DND-41 (cell line): ENCODE measurements around the gene SELENOI.

Source experiments
- ATAC-seq: fragments of 200-7000 bp; cut with Tn5 transposase; 3 replicates; pipeline ENCODE4 v1.9.1; 2021; ENCODE audit warnings: low read depth; ENCODE audit not compliant: insufficient read depth
- DNase-seq: peaks from one replicate; pipeline ENCODE4 v3.0.0-alpha.2; 2020
- H2AFZ ChIP-seq: 2 replicates; pipeline ENCODE4 v1.6.0; 2012; ENCODE audit warnings: low read depth, low read length
- H3K27ac ChIP-seq: 2 replicates; pipeline ENCODE4 v1.5.1; 2012; ENCODE audit warnings: low read length, inconsistent platforms
- H3K27me3 ChIP-seq: fragments of 200-600 bp; sonication (generic); 2 replicates; pipeline ENCODE4 v1.6.0; 2012; ENCODE audit warnings: low read length, mild to moderate bottlenecking, inconsistent platforms; ENCODE audit not compliant: insufficient read depth, poor library complexity
- H3K36me3 ChIP-seq: 2 replicates; pipeline ENCODE4 v1.5.1; 2012; ENCODE audit warnings: low read length, inconsistent platforms; ENCODE audit not compliant: insufficient read depth
- H3K4me1 ChIP-seq: 2 replicates; pipeline ENCODE4 v1.5.1; 2012; ENCODE audit warnings: mild to moderate bottlenecking, low read length; ENCODE audit not compliant: insufficient read depth
- H3K4me2 ChIP-seq: 2 replicates; pipeline ENCODE4 v1.6.0; 2012; ENCODE audit warnings: mild to moderate bottlenecking, moderate library complexity, low read length, inconsistent platforms; ENCODE audit not compliant: insufficient read depth
- H3K4me3 ChIP-seq, 2 experiments: fragments of 200-600 bp in 1 of 2; shearing (Covaris generic) in 1 of 2; 2 replicates each; pipeline ENCODE4 v1.5.1; 2012 to 2016; ENCODE audit warnings: inconsistent platforms in 2 of 2, low read length in 2 of 2, mild to moderate bottlenecking in 2 of 2, low read depth in 1 of 2, moderate library complexity in 1 of 2
- H3K79me2 ChIP-seq: 2 replicates; pipeline ENCODE4 v1.6.0; 2012; ENCODE audit warnings: low read length, inconsistent platforms; ENCODE audit not compliant: insufficient read depth
- H3K9ac ChIP-seq: 2 replicates; pipeline ENCODE4 v1.6.0; 2012; ENCODE audit warnings: low read depth, mild to moderate bottlenecking, inconsistent platforms, low read length, moderate library complexity
- H3K9me3 ChIP-seq: 2 replicates; pipeline ENCODE4 v1.5.1; 2012; ENCODE audit warnings: low read length, moderate library complexity, mild to moderate bottlenecking, inconsistent platforms; ENCODE audit not compliant: insufficient read depth, severe bottlenecking
- H4K20me1 ChIP-seq: 2 replicates; pipeline ENCODE4 v1.6.0; 2012; ENCODE audit warnings: low read length; ENCODE audit not compliant: insufficient read depth
- EZH2 ChIP-seq: IDR thresholded peaks from 3 replicates; pipeline ENCODE4 v1.6.1; 2012; ENCODE audit warnings: borderline replicate concordance, low read depth, mild to moderate bottlenecking, moderate library complexity, low read length, inconsistent platforms; ENCODE audit not compliant: severe bottlenecking
- TF ChIP-seq, protein P1 (sequence below): IDR thresholded peaks from 2 replicates; pipeline ENCODE4 v1.5.1; 2012; ENCODE audit warnings: borderline replicate concordance, low read length, moderate library complexity, mild to moderate bottlenecking; ENCODE audit not compliant: poor library complexity, severe bottlenecking; ENCODE audit errors: extremely low read depth

Gene SELENOI

DNA sequence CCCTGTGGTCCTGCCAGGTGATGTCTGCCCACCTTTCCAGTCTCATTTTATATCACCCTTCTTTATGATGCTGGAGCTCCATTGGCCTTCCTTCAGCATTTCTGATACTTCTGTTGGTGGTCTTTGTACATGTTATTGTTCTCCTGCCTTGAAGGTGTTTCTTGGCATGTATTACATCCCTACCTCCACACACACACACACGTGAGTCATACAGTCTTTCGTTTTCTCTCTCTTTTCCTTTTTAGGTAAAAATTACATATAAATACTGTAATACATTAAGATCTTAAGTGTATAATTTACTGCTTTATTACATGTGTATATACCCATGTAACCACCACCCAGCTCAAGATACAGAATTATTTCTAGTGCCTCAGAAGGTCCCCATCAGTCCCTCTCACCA lies 10.8 kb downstream of the SELENOI start:
- TF ChIP-seq, protein P1, sequence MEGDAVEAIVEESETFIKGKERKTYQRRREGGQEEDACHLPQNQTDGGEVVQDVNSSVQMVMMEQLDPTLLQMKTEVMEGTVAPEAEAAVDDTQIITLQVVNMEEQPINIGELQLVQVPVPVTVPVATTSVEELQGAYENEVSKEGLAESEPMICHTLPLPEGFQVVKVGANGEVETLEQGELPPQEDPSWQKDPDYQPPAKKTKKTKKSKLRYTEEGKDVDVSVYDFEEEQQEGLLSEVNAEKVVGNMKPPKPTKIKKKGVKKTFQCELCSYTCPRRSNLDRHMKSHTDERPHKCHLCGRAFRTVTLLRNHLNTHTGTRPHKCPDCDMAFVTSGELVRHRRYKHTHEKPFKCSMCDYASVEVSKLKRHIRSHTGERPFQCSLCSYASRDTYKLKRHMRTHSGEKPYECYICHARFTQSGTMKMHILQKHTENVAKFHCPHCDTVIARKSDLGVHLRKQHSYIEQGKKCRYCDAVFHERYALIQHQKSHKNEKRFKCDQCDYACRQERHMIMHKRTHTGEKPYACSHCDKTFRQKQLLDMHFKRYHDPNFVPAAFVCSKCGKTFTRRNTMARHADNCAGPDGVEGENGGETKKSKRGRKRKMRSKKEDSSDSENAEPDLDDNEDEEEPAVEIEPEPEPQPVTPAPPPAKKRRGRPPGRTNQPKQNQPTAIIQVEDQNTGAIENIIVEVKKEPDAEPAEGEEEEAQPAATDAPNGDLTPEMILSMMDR = no peak
- TF ChIP-seq EZH2 = no peak
- Histone ChIP-seq H3K4me2 (no peak overlapping the region), H3K27ac (no peak overlapping the region), H2AFZ (no peak overlapping the region), H4K20me1 (peaks cover 81% of the 10 kb centered on the region; the same call in 1 of the 2 replicates), H3K4me1 (no peaks in the 10 kb centered on the region), H3K9me3 (no peaks in the 10 kb centered on the region), H3K36me3 (peaks cover 3% of the 10 kb centered on the region; the same call in 1 of the 2 replicates), H3K79me2 (peaks cover 99% of the 10 kb centered on the region), H3K9ac (no peak overlapping the region), H3K4me3 (no peak overlapping the region), H3K27me3 (no peaks in the 10 kb centered on the region)
- DNase-seq = no peak
- no peak for ATAC-seq

DNA sequence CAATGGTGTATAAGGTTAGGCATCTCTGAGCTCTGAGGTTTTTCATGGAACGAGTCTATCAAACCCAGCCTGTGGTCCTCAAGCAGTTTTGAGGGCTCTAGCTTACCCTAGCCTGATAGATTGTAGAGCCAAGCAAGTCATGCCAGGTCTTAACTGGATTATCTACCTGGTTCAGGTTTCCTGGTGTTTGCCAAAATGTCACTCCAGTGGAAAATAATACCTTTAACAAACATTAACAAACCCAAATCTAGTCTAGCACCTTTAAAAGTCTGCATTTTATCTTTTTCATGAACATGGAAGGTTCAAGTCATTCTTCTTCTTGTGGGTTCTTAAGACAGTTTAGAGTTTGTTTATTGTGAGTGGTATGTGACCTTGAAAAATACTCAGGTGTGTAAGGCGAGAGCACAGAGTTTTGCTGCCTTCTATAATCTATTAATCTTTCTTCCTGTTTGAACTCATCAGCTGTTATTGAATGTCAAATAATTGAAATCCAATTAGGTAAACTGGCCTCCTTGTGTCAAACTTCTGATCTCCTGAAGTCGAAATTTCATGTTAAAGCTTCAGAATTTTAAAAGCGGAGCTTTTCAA lies 14.0 kb downstream of the SELENOI start:
- Histone ChIP-seq H3K79me2 (peaks cover 97% of the 10 kb centered on the region), H4K20me1 (peaks cover 63% of the 10 kb centered on the region; the same call in 1 of the 2 replicates), H3K4me2 (no peak overlapping the region), H3K27ac (no peak overlapping the region), H3K4me3 (no peak overlapping the region), H3K9ac (no peak overlapping the region), H3K9me3 (no peaks in the 10 kb centered on the region), H3K36me3 (peaks cover 5% of the 10 kb centered on the region; the same call in 1 of the 2 replicates), H3K4me1 (no peaks in the 10 kb centered on the region), H3K27me3 (no peaks in the 10 kb centered on the region), H2AFZ (no peak overlapping the region)
- DNase-seq (no peak), ATAC-seq (no peak)
- TF ChIP-seq, protein P1 = no peak

DNA sequence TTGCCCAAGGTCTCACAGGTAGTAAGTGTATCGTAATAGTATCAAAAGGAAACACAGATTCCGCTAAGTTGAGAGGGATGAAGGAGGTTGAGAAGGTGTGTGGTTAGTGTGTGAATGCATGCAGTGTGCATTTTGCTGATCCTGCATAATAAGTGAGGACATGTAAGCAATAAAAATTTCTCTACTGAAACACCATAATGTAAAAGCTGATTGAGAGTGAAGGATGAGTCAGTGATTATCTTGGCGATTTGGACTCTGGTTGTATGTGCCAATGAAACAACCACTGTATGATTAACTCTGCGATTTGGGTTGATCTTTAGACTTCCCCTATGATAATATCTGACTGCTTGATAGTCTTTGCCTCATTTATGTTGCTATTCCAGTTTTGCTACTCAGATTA lies 17.4 kb downstream of the SELENOI start:
- no peak overlapping the region for H3K27ac ChIP-seq
- TF ChIP-seq EZH2 = no peak
- TF ChIP-seq, protein P1 = no peak
- ATAC-seq = no peak

More for the DNA sequence above, 17.4 kb downstream of the SELENOI start:
- Histone ChIP-seq H4K20me1 (peaks cover 39% of the 10 kb centered on the region; the same call in 1 of the 2 replicates), H3K4me3 (no peak overlapping the region), H3K79me2 (peaks cover 71% of the 10 kb centered on the region), H3K36me3 (peaks cover 36% of the 10 kb centered on the region), H3K27me3 (no peaks in the 10 kb centered on the region), H3K9me3 (no peaks in the 10 kb centered on the region), H3K4me1 (no peaks in the 10 kb centered on the region), H2AFZ (no peak overlapping the region), H3K9ac (no peak overlapping the region), H3K4me2 (no peak overlapping the region)
- DNase-seq = no peak
